ENCODE data around the gene CENPT. TPM values are rescaled to one million over a fixed set of nuclear protein-coding genes. Genes with fewer than 3 reads are reported as not detected.
"Not testable (repeated sequence)": the region's sequence is repeated elsewhere in the genome, so short reads cannot be mapped to it uniquely, and the experiment has no call there.

Gene CENPT
- polyA plus RNA-seq, 1 donor from 2014 or later, result 13.4 TPM

DNA sequence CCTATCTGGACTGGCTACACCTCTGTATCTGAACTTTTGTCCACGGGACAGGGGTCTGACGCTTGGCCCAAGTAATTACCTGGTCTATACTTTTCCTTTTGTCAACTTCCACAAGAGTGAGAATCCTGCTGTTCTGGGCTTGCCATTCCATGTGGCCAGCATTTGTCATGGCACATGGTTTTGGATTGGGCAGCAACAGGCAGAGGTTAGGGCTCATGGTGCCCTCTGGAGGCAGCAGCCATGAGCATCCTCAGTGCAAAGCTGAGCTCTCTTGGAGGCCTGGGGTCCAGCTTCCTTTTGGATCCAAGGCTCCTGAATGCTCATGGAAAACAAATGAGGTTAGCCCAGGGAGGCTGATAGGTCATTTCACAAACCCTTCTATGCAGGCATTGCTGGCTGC is 17.8 kb upstream of the CENPT start:
- no peaks in the 10 kb centered on the region for H3K36me3 Mint-ChIP-seq
- H3K4me1 Mint-ChIP-seq, result peaks cover 3 to 7% (median 6%) of the 10 kb centered on the region in 3 donors
- no peaks in the 10 kb centered on the region for H3K27me3 Mint-ChIP-seq
- no peaks in the 10 kb centered on the region for H3K9me3 Mint-ChIP-seq
- H3K27ac Mint-ChIP-seq, result no peak overlapping the region
- H3K4me3 Mint-ChIP-seq, result no peak overlapping the region

DNA sequence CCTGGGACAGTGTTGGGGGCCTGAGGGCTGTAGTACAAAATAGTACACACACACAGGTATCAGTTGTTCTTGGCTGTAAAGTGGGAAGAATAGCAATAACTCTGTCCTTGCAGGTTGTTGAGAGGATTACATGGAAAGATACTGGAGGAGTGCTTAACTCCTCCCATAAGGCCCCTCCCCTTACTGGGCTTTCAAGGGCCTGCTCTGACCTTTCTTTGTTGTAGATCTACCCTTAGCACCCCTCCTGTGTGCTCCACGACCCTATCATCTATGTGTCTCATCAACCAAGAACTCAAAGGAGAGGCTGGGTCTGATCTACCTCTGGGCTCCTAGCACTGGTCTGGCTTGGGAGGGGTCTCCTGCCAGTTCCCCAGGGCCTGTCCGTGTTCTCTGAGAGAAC is 17.1 kb upstream of the CENPT start:
- H3K9me3 Mint-ChIP-seq, result no peaks in the 10 kb centered on the region
- H3K4me3 Mint-ChIP-seq, result no peak overlapping the region
- peaks cover 3 to 7% (median 6%) of the 10 kb centered on the region in 3 donors for H3K4me1 Mint-ChIP-seq
- no peaks in the 10 kb centered on the region for H3K27me3 Mint-ChIP-seq
- H3K36me3 Mint-ChIP-seq, result no peaks in the 10 kb centered on the region
- no peak overlapping the region for H3K27ac Mint-ChIP-seq

DNA sequence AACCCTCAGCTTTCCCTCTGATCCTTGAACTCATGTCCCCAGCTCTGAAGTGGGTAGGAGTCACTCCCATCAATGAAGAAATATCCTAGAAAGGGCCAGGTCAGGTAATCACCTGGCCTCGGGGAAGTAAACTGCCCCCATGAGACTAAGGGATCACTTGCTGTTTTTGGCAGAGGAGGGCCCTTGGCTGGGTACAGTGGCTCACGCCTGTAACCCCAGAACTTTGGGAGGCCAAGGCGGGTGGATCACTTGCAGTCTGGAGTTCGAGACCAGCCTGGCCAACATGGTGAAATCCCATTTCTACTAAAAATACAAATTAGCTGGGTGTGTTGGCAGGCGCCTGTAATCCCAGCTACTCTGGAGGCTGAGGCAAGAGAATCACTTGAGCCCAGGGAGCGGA is 16.6 kb upstream of the CENPT start:
- not testable (repeated sequence) for H3K4me3 Mint-ChIP-seq, H3K4me1 Mint-ChIP-seq, H3K27me3 Mint-ChIP-seq, H3K27ac Mint-ChIP-seq, H3K9me3 Mint-ChIP-seq, H3K36me3 Mint-ChIP-seq

DNA sequence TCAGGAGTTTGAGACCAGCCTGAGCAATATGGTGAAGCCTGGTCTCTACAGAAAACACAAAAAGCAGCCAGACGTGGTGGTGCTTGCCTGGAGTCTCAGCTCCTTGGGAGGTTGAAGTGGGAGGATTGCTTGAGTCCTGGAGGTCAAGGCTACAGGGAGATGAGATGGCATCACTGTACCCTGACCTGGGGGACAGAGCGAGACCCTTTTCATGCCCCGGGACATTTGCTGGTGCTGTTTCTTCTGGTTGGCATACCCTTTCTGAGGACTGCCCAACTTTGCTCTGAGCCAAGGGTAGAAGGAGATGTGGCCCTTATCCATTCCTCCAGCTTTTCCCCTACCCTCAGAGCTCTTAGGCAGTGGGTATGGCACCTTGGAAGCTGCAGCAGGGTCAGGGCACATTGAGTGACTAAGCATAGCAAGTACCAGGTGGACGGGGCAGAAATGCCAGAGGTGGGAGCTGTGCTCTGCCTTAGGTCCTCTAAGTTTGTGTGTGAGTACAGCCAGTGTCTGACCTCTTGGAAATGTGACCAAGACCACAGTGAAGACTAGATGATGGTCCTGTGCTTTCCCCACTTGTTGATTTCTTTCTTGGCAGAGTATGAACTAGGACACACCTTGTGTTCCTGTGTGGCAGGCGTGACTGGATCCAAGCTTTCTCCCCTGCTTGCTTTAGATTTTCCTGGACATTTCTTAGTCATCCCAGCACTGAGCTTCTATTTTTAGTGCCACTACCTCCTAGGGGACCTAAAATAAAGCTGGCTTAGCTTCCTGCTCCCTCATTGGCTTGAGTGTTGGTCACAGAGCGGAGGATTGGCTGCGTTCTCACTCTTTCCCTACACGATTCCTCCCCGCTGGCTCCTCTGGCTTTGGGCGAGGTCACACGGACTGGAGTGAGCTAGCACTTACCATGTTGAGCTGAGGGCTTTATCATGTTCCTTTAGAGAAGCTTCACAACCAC is 15.4 kb upstream of the CENPT start:
- Mint-ChIP-seq H3K36me3 (no peaks in the 10 kb centered on the region), H3K9me3 (no peaks in the 10 kb centered on the region), H3K4me1 (peaks cover 6 to 13% (median 9%) of the 10 kb centered on the region in 3 donors), H3K27me3 (no peaks in the 10 kb centered on the region), H3K4me3 (no peak overlapping the region), H3K27ac (peak overlapping the region in 1 of 3 donors; percentile 81)

DNA sequence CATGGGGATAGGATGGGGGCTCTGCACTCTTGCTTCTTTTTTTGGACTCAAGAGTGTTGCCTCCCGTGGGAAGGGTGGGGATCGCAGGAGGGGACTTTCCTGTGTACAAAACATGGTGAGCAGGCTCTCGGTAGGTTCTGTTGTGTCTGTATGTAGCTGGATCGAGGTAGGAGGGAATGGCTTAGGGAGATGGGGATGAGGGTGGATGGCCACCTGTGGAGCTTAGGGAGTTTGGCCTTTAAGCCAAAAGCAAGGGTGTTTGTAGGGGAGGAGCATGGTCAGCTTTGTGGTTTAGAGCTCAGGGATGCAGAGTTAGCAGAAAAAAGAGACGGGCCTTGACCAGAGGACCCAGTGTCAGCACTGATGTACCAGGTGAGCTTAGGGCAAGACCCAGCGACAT is 14.4 kb upstream of the CENPT start:
- Mint-ChIP-seq H3K4me3 (no peak overlapping the region), H3K27me3 (no peaks in the 10 kb centered on the region), H3K36me3 (no peaks in the 10 kb centered on the region), H3K9me3 (no peaks in the 10 kb centered on the region), H3K27ac (no peak overlapping the region), H3K4me1 (peaks cover 13 to 24% (median 16%) of the 10 kb centered on the region in 3 donors)

DNA sequence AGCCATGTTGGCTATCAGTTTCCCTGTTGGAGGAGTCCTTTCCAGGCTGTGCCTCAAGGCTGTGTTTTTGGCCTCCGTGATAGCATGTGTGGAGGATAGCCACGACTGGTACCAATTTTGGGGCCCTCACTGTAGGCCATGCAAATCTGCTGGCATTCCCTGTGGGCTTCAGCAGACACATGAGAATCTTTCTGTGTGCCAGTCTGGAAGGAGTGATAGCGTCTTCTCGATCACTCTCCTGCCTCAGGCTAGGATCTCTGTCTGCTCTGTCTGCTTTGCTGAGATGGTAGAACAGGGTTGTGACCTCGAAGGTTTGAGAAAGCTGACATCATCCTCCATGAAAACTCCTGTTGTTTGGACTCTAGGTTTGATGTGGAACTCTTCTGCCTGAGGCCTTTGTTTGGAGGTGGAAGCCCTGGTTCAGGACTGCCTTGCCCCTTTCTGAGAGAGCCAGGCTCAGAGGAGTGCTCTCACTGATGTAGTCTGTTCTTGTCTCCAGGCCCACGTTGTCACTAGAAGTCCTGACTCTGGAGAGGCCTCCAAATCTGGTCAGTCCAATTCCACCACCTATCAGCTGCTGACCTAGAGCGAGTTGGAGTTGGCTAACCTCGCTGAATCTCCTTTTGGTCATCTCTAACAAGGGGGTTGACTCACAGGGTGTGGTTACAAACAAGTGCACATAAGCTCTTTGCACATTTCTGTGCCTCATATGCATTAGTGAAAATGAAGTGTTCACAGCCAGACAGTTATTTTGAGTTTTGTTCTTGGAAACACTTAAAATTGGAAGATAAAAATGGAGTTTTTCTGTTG is 13.3 kb upstream of the CENPT start:
- Mint-ChIP-seq H3K4me3 (no peak overlapping the region), H3K27ac (peak overlapping the region in 1 of 3 donors; percentile 48), H3K4me1 (peaks cover 16 to 26% (median 18%) of the 10 kb centered on the region in 3 donors), H3K27me3 (no peaks in the 10 kb centered on the region), H3K9me3 (no peaks in the 10 kb centered on the region), H3K36me3 (no peaks in the 10 kb centered on the region)

DNA sequence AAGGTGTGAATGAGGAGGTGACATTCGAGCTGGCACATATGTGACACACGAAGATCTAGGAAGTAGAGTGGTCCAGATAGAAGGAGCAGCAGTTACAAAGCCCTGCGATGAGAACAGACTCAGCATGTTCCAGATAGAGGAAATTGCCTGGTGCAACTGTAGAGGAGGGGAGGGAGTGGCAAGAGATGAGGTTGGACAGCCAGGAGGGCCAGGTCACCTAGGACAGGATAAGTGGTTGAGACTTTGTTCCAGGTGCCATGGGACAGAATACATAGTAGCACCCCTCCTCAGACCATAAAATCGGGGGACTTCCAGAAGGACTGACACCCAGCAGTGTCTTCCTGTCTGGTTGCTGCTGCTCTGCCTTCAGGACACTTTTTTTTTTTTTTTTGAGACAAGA is 11.0 kb upstream of the CENPT start:
- H3K27ac Mint-ChIP-seq, result peak overlapping the region in 2 of 3 donors; percentile 17 to 67
- H3K27me3 Mint-ChIP-seq, result no peaks in the 10 kb centered on the region
- peaks cover 20 to 26% (median 21%) of the 10 kb centered on the region in 3 donors for H3K4me1 Mint-ChIP-seq
- no peaks in the 10 kb centered on the region for H3K36me3 Mint-ChIP-seq
- no peak overlapping the region for H3K4me3 Mint-ChIP-seq
- H3K9me3 Mint-ChIP-seq, result no peaks in the 10 kb centered on the region

DNA sequence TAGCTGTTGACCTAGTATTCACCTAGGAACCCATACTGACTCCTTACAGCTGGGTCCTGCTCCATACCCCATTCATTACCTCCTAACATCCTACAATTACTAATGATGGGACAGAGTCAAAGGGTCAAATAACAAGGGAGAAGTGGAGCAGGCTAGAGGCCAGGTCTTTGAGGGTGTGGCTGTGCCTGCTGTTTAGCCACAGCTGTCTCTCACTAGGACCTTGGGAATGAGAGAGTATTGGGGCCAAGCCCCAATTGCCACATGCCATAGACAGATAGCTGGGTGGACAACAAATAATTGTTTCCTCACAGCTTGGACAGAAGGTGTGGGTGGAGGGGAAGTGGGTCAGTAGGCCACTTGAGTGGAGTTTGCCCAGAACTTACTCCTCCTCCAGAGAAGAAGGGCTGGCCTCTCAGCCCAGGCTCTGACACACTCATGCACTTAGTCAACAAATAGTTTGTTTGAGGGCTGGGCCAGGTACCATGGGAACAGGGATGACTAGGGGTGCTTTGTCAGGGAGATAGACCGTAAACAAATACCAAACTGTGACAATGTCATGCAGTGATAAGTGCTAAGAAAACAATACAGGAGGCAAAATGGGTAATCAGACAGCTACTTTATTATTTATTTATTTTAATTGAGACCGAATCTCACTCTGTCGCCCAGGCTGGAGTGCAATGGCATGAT is 10.2 kb upstream of the CENPT start:
- H3K27ac Mint-ChIP-seq, result peak overlapping the region in 1 of 3 donors; percentile 76
- peaks cover 20 to 26% (median 21%) of the 10 kb centered on the region in 3 donors for H3K4me1 Mint-ChIP-seq
- H3K4me3 Mint-ChIP-seq, result no peak overlapping the region

DNA sequence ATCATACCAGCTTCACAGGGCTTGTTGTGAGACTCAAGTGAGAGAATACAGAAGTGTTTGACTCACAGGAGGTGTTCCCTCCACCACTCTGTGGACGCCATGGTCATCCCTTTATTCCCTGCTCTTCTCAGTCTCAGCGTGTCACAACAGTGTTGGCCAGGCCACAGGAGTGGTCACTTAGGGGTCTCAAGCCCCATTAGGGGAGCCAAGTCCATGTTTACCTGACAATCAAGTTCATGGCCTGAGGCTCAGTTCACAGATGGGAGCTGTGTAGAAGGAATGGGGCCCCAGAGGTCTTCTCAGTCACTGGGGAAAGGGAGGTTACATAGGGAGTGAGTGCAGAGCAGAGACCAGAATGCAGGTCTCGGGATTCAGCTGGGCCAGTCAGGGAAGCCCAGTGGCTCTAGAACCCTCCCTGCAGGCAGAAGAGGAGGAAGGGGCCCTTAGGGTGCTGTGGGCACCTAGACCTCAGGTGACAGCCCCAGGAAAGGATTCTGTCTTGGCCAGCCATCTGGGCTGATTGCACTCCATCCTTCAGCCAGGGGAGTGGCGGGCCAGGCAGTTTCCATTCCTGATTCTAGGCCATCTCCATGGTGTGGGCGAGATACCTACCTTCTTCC is 9.5 kb upstream of the CENPT start:
- peaks cover 20 to 26% (median 21%) of the 10 kb centered on the region in 3 donors for H3K4me1 Mint-ChIP-seq
- no peaks in the 10 kb centered on the region for H3K27me3 Mint-ChIP-seq
- H3K36me3 Mint-ChIP-seq, result no peaks in the 10 kb centered on the region
- H3K27ac Mint-ChIP-seq, result peak overlapping the region in 2 of 3 donors; percentile 10 to 76
- no peaks in the 10 kb centered on the region for H3K9me3 Mint-ChIP-seq
- H3K4me3 Mint-ChIP-seq, result peak overlapping the region in 1 of 4 donors; percentile 49

More for the DNA sequence above, 10.2 kb upstream of the CENPT start:
- H3K36me3 Mint-ChIP-seq, result no peaks in the 10 kb centered on the region
- no peaks in the 10 kb centered on the region for H3K9me3 Mint-ChIP-seq
- no peaks in the 10 kb centered on the region for H3K27me3 Mint-ChIP-seq

DNA sequence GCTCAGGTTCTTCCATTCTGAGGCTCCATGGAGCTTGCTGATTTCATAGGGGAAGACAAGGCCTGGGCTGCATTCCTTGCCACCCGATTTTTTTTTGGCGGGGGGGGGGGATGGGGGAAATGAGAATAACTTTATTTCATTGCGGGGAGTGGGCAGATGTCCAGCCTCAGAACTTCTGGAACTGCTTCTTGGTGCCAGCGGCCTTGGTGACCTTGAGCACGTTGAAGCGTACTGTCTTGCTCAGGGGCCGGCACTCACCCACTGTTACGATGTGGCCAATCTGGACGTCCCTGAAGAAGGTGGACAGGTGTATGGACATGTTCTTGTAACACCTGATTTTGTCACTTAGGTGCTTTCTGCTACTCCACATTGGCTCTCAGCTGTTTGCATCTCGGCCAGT is 8.3 kb upstream of the CENPT start:
- H3K36me3 Mint-ChIP-seq, result no peaks in the 10 kb centered on the region
- H3K9me3 Mint-ChIP-seq, result no peaks in the 10 kb centered on the region
- no peaks in the 10 kb centered on the region for H3K27me3 Mint-ChIP-seq
- no peak overlapping the region for H3K4me3 Mint-ChIP-seq
- no peak overlapping the region for H3K27ac Mint-ChIP-seq
- peaks cover 15 to 19% (median 18%) of the 10 kb centered on the region in 3 donors for H3K4me1 Mint-ChIP-seq

DNA sequence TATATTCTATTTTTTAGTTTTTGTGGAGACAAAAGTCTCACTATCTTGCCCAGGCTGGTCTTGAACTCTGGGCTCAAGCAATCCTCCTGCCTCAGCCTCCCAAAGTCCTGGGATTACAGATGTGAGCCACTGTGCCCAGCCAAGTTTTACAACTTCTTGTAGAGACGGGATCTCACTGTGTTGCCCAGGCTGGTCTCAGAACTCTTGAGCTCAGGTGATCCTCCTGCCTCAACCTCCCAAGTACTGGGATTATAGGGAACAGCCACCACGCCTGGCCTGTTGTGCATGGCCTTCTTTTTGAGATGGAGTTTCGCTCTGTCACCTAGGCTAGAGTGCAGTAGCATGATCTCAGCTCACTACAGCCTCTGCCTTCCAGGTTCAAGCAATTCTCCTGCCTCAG is 6.2 kb upstream of the CENPT start:
- no peaks in the 10 kb centered on the region for H3K36me3 Mint-ChIP-seq
- no peak overlapping the region for H3K4me3 Mint-ChIP-seq
- no peak overlapping the region for H3K27ac Mint-ChIP-seq
- H3K27me3 Mint-ChIP-seq, result no peaks in the 10 kb centered on the region
- peaks cover 19 to 22% (median 22%) of the 10 kb centered on the region in 3 donors for H3K4me1 Mint-ChIP-seq
- H3K9me3 Mint-ChIP-seq, result no peaks in the 10 kb centered on the region

DNA sequence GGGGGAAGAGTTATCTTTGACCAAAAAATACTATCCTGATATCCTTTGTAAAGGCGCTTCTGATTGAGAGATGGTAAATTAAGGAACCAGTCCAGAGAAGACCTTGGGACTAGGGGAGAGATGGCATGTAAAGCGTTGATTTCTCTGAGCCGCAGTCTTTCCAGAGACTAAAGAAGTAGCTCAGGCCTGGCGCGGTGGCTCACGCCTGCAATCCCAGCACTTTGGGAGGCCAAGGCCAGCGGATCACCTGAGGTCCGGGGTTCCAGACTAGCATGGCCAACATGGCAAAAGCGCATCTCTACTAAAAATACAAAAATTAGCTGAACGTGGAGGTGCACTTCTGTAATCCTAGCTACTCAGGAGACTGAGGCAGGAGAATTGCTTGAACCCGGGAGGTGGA is 625 bp upstream of the CENPT start:
- Mint-ChIP-seq H3K4me1 (peaks cover 19 to 34% (median 24%) of the 10 kb centered on the region in 3 donors), H3K9me3 (no peaks in the 10 kb centered on the region), H3K4me3 (peak overlapping the region; percentile 80 to 96 (median 94)), H3K36me3 (no peaks in the 10 kb centered on the region), H3K27me3 (no peaks in the 10 kb centered on the region), H3K27ac (peak overlapping the region in 2 of 3 donors; percentile 39 to 89)

DNA sequence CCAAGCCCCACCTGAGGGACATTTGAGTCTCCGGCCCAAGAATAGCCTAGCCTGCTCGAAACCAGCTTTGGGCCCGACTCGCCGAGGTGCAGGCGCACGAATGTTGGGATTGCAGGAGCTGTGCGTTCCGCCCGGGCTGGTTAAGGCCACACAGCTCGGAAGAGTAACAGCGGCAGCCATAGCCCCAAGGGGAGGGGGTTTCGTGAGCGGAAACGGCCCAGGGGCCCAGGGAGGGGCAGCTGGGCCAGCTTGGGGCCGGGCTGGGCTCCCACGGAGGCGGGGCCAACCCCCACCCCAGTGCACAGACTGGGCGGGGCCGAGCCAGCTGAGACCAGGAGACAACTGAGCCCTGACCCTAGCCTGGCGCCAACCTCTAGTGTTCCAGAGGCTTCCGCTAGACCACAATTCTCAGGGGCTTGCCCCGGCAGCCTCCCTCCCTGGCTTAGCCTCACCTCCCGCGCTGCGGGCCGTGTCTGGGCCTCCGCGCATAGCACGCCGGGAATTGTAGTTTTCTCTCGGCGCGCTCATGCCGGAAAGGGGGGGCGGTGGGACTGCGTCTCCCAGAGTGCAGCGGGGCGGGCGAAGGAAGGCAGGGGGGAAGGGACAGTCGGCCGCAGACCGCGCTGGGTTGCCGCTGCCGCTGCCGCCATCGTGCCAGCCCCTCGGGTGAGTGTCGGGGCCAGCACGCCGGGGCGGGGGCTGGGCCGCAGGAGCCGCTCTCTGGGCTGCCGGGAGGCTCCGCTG is 1.0 kb downstream of the CENPT start, which contains the start of gene NUTF2:
Gene NUTF2, plus strand, starts transcription at position 614 of the 744 bp plus-strand sequence. CDS start 18,198 bp downstream, outside the sequence.
- Mint-ChIP-seq H3K27me3 (no peaks in the 10 kb centered on the region), H3K9me3 (no peaks in the 10 kb centered on the region), H3K27ac (peak within 1 kb of the TSS; percentile 83 to 90 (median 89)), H3K4me1 (peaks cover 28 to 38% (median 30%) of the 10 kb centered on the region in 3 donors), H3K4me3 (peak within 1 kb of the TSS; percentile 84 to 96 (median 94)), H3K36me3 (no peaks in the 10 kb centered on the region)

DNA sequence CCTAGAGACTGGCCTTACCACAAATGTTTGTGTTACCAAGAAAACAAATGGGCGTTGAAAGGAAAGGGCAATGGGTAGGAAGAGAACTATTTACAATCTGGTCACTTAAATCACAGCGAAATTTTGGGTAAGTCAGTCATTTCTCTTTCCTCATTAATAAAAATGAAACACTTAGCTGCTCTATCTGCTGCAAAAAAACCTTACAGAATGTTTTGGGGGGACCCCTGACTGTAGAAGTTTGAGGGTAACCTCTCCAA is 1.5 kb downstream of the CENPT start:
- no peaks in the 10 kb centered on the region for H3K36me3 Mint-ChIP-seq
- H3K27me3 Mint-ChIP-seq, result no peaks in the 10 kb centered on the region
- H3K9me3 Mint-ChIP-seq, result no peaks in the 10 kb centered on the region
- peaks cover 30 to 40% (median 32%) of the 10 kb centered on the region in 3 donors for H3K4me1 Mint-ChIP-seq
- H3K4me3 Mint-ChIP-seq, result peak overlapping the region; percentile 84 to 96 (median 91)
- H3K27ac Mint-ChIP-seq, result peak overlapping the region; percentile 83 to 90 (median 89)
